ENCODE measurements around the gene MZT2B. TPM values are rescaled to one million over a fixed set of nuclear protein-coding genes. Genes with fewer than 3 reads are reported as not detected.
"Not testable (repeated sequence)": the region's sequence is repeated elsewhere in the genome, so short reads cannot be mapped to it uniquely, and the experiment has no call there.

Gene MZT2B
- total RNA-seq, 2 experiments from 2014 or later: 474 to 617 TPM

DNA sequence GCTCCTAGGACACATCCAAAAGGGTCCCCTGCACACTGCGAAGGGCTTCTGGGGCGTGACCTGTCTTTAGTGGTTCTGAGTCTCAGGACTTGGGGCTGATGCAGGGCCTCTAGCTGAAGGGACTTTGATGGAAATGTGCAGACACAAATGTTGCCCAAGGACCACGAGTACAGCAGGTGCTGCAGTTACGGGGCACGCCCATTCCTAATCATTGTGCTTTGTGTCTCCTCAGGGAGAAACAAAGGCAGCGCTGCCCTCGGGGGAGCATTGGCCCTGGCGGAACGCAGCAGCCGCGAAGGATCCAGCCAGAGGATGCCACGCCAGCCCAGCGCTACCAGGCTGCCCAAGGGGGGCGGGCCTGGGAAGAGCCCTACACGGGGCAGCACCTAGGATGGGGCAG lies 8.2 kb downstream of the MZT2B start:
- H4K20me1 ChIP-seq (ENCODE audit: insufficient read depth, low read length): no peaks in the 10 kb centered on the region
- no peaks in the 10 kb centered on the region for H3K79me2 ChIP-seq (ENCODE audit: insufficient read depth, low read depth, low read length)
- no peak for DNase-seq (ENCODE audit: low spot score)
- H3K9me3 ChIP-seq (ENCODE audit: low read length): no peaks in the 10 kb centered on the region
- no peak overlapping the region for H3K27ac ChIP-seq (ENCODE audit: low read depth, low read length, poor library complexity, severe bottlenecking)
- H3K9me2 ChIP-seq (ENCODE audit: insufficient read depth, low read length): no peaks in the 10 kb centered on the region
- no peak for TF ChIP-seq CTCF (conservative IDR thresholded peaks at IDR 0.05; ENCODE audit: low read length)
- no peak for TF ChIP-seq EZH2phosphoT487 (IDR thresholded peaks at IDR 0.05; ENCODE audit: borderline replicate concordance, low read depth, low read length)
- ChIA-PET POLR2A (no interaction called here), CTCF (ENCODE audit: unreplicated experiment) (no interaction called here)
- intact Hi-C loops (cut with micrococcal nuclease; ENCODE audit: unreplicated experiment): no loop called here
- H3K4me2 ChIP-seq (ENCODE audit: low read length): no peak overlapping the region
- no peaks in the 10 kb centered on the region for H3K4me1 ChIP-seq (ENCODE audit: insufficient read depth, low read length, poor library complexity, severe bottlenecking)
- no peak overlapping the region for H2AFZ ChIP-seq (ENCODE audit: low read length)
- BruUV-seq (replicated peaks): no TSS peak
- H3K4me3 ChIP-seq (ENCODE audit: low read depth, low read length, poor library complexity, severe bottlenecking): no peak overlapping the region
- H3K36me3 ChIP-seq (ENCODE audit: insufficient read depth, low read length): no peaks in the 10 kb centered on the region; the same call in 1 of the 2 replicates

DNA sequence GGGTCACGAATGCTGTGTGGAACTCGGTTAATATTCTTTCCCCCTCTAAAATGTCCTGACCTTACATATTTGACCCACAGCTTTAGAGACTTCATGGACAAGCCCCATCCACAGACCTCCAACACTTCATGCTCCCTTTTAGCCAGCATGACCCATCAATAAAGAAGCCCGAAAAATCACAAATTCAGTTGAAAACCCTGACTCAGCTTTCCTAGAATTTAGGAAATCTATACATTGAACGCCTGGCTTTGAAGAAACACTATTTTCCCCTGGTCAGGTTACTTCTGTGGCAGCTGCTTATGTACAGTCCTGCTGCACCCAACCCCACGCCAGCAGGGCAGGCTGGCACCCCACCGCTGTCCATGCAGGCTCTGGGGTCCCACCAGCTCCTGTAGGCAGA lies 9.3 kb downstream of the MZT2B start:
- POLR2A ChIA-PET: not testable (repeated sequence)

GRCh38 chr2:130192451-130192850 lies 10.4 kb downstream of the MZT2B start:
- H3K4me2 ChIP-seq (ENCODE audit: low read length); CTCF ChIA-PET (ENCODE audit: unreplicated experiment); H3K27ac ChIP-seq (ENCODE audit: low read depth, low read length, poor library complexity, severe bottlenecking); POLR2A ChIA-PET; DNase-seq (ENCODE audit: low spot score); intact Hi-C loops (cut with micrococcal nuclease; ENCODE audit: unreplicated experiment); H3K9me3 ChIP-seq (ENCODE audit: low read length); BruUV-seq (replicated peaks); H3K36me3 ChIP-seq (ENCODE audit: insufficient read depth, low read length); H3K4me1 ChIP-seq (ENCODE audit: insufficient read depth, low read length, poor library complexity, severe bottlenecking); H4K20me1 ChIP-seq (ENCODE audit: insufficient read depth, low read length); H3K79me2 ChIP-seq (ENCODE audit: insufficient read depth, low read depth, low read length); H2AFZ ChIP-seq (ENCODE audit: low read length); H3K4me3 ChIP-seq (ENCODE audit: low read depth, low read length, poor library complexity, severe bottlenecking); H3K9me2 ChIP-seq (ENCODE audit: insufficient read depth, low read length): not testable (repeated sequence)

More for the DNA sequence above, 9.3 kb downstream of the MZT2B start:
- H3K4me1 ChIP-seq (ENCODE audit: insufficient read depth, low read length, poor library complexity, severe bottlenecking); H2AFZ ChIP-seq (ENCODE audit: low read length); H3K4me3 ChIP-seq (ENCODE audit: low read depth, low read length, poor library complexity, severe bottlenecking); CTCF ChIA-PET (ENCODE audit: unreplicated experiment); DNase-seq (ENCODE audit: low spot score); H3K36me3 ChIP-seq (ENCODE audit: insufficient read depth, low read length); H3K9me2 ChIP-seq (ENCODE audit: insufficient read depth, low read length); H4K20me1 ChIP-seq (ENCODE audit: insufficient read depth, low read length); H3K79me2 ChIP-seq (ENCODE audit: insufficient read depth, low read depth, low read length); intact Hi-C loops (cut with micrococcal nuclease; ENCODE audit: unreplicated experiment); BruUV-seq (replicated peaks); H3K27ac ChIP-seq (ENCODE audit: low read depth, low read length, poor library complexity, severe bottlenecking); H3K9me3 ChIP-seq (ENCODE audit: low read length); H3K4me2 ChIP-seq (ENCODE audit: low read length): not testable (repeated sequence)

DNA sequence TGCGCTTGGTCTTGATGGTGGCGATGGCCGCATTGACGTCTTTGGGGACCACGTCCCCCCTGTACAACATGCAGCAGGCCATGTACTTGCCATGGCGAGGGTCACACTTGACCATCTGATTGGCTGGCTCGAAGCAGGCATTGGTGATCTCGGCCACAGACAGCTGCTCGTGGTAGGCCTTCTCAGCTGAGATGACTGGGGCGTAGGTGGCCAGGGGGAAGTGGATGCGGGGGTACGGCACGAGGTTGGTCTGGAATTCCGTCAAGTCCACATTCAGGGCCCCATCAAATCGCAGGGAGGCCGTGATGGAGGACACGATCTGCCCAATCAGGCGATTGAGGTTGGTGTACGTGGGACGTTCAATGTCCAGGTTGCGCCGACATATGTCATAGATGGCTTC lies 11.8 kb downstream of the MZT2B start:
- CTCF ChIA-PET (ENCODE audit: unreplicated experiment); BruUV-seq (replicated peaks); H3K4me2 ChIP-seq (ENCODE audit: low read length); H3K27ac ChIP-seq (ENCODE audit: low read depth, low read length, poor library complexity, severe bottlenecking); H4K20me1 ChIP-seq (ENCODE audit: insufficient read depth, low read length); H2AFZ ChIP-seq (ENCODE audit: low read length); H3K4me1 ChIP-seq (ENCODE audit: insufficient read depth, low read length, poor library complexity, severe bottlenecking); H3K9me2 ChIP-seq (ENCODE audit: insufficient read depth, low read length); DNase-seq (ENCODE audit: low spot score); POLR2A ChIA-PET; H3K36me3 ChIP-seq (ENCODE audit: insufficient read depth, low read length); H3K4me3 ChIP-seq (ENCODE audit: low read depth, low read length, poor library complexity, severe bottlenecking); H3K79me2 ChIP-seq (ENCODE audit: insufficient read depth, low read depth, low read length); H3K9me3 ChIP-seq (ENCODE audit: low read length); intact Hi-C loops (cut with micrococcal nuclease; ENCODE audit: unreplicated experiment): not testable (repeated sequence)

DNA sequence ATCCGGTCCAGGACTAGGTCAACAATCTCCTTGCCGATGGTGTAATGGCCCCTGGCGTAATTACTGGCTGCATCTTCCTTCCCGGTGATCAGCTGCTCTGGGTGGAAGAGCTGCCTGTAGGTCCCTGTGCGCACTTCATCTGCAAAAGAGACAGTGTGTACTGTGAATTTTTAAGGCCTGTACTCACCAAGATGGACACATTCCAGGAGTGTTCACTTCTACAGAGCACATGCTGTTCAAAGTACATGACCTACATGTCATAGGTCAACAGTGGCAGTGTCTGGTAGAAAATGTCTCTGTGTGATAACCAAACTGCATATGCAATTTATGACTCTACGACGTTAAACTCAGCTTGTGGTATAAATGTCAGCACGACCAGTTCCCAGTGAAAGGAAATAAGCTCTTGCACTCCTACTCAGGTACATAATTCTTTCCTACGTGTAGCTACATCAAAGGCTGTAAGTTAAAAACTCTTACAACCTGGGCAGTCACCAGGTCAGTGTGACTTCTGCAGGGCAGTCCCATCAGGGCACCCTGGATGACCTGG lies 13.1 kb downstream of the MZT2B start:
- intact Hi-C loops (cut with micrococcal nuclease; ENCODE audit: unreplicated experiment); H3K4me3 ChIP-seq (ENCODE audit: low read depth, low read length, poor library complexity, severe bottlenecking); CTCF ChIA-PET (ENCODE audit: unreplicated experiment); POLR2A ChIA-PET; DNase-seq (ENCODE audit: low spot score); H3K9me2 ChIP-seq (ENCODE audit: insufficient read depth, low read length); H3K36me3 ChIP-seq (ENCODE audit: insufficient read depth, low read length); H3K79me2 ChIP-seq (ENCODE audit: insufficient read depth, low read depth, low read length); H3K9me3 ChIP-seq (ENCODE audit: low read length); H2AFZ ChIP-seq (ENCODE audit: low read length); H3K4me1 ChIP-seq (ENCODE audit: insufficient read depth, low read length, poor library complexity, severe bottlenecking); H3K4me2 ChIP-seq (ENCODE audit: low read length); BruUV-seq (replicated peaks); H4K20me1 ChIP-seq (ENCODE audit: insufficient read depth, low read length); H3K27ac ChIP-seq (ENCODE audit: low read depth, low read length, poor library complexity, severe bottlenecking): not testable (repeated sequence)

- H3K79me2 ChIP-seq (ENCODE audit: insufficient read depth, low read depth, low read length); H2AFZ ChIP-seq (ENCODE audit: low read length); BruUV-seq (replicated peaks); H3K9me3 ChIP-seq (ENCODE audit: low read length); CTCF ChIA-PET (ENCODE audit: unreplicated experiment); H3K4me2 ChIP-seq (ENCODE audit: low read length); H3K27ac ChIP-seq (ENCODE audit: low read depth, low read length, poor library complexity, severe bottlenecking); H3K9me2 ChIP-seq (ENCODE audit: insufficient read depth, low read length); H4K20me1 ChIP-seq (ENCODE audit: insufficient read depth, low read length); POLR2A ChIA-PET; H3K4me1 ChIP-seq (ENCODE audit: insufficient read depth, low read length, poor library complexity, severe bottlenecking); intact Hi-C loops (cut with micrococcal nuclease; ENCODE audit: unreplicated experiment); H3K36me3 ChIP-seq (ENCODE audit: insufficient read depth, low read length); DNase-seq (ENCODE audit: low spot score); H3K4me3 ChIP-seq (ENCODE audit: low read depth, low read length, poor library complexity, severe bottlenecking): not testable (repeated sequence)
Observed at GRCh38 chr2:130196052-130196451, 14.0 kb downstream of the MZT2B start.
